Upper lobe of left lung (tissue), 4 donors: ENCODE data around the gene MAP1LC3B.

ENCODE experiments used
- POLR2A ChIP-seq, 4 donors: fragments of 450-650 bp; IDR thresholded peaks; one replicate each; pipeline ENCODE4 v1.5.1; 2016 to 2017; ENCODE audit warnings: antibody characterized with exemption in 4 of 4, mild to moderate bottlenecking in 2 of 4
- POLR2AphosphoS5 ChIP-seq, 2 donors: sonication (generic); formaldehyde crosslinking; IDR thresholded peaks; one replicate each; pipeline ENCODE4 v1.5.1; 2017; ENCODE audit warnings: antibody characterized with exemption in 2 of 2
- TF ChIP-seq, protein P1 (sequence below), 6 experiments: fragments of 450-650 bp in 4 of 6; fragments of 200-600 bp in 2 of 6; sonication (generic) in 2 of 6; IDR thresholded peaks; one replicate each; pipeline ENCODE4 v1.5.1; 2016 to 2019; ENCODE audit warnings: antibody characterized with exemption in 6 of 6

DNA sequence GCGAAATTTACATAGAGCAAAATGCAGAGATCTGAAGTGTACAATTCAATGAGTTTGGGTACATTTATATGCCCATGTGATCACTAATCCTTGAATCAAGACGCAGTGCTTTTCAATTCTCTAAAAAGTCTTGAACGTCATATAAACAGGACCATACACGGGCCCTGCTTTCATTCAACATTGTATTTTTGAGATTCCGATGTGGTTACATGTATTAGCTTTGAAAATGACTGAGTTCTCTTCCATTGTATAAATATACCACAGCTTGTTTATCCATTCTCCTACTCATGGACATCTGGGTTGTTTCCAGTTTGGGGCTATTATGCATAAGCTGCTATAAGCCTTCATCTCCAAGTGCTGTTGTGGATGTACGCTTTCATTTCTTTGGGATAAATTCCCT, 55.2 kb downstream of the MAP1LC3B start:
- TF ChIP-seq, protein P1, sequence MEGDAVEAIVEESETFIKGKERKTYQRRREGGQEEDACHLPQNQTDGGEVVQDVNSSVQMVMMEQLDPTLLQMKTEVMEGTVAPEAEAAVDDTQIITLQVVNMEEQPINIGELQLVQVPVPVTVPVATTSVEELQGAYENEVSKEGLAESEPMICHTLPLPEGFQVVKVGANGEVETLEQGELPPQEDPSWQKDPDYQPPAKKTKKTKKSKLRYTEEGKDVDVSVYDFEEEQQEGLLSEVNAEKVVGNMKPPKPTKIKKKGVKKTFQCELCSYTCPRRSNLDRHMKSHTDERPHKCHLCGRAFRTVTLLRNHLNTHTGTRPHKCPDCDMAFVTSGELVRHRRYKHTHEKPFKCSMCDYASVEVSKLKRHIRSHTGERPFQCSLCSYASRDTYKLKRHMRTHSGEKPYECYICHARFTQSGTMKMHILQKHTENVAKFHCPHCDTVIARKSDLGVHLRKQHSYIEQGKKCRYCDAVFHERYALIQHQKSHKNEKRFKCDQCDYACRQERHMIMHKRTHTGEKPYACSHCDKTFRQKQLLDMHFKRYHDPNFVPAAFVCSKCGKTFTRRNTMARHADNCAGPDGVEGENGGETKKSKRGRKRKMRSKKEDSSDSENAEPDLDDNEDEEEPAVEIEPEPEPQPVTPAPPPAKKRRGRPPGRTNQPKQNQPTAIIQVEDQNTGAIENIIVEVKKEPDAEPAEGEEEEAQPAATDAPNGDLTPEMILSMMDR (IDR thresholded peaks at IDR 0.05), result no peak
- TF ChIP-seq POLR2AphosphoS5 (IDR thresholded peaks at IDR 0.05) (no peak), POLR2A (IDR thresholded peaks at IDR 0.05) (no peak)
